NCI-H2029 (cell line): ENCODE measurements around the gene COLGALT1.
"Not testable (repeated sequence)": the region's sequence is repeated elsewhere in the genome, so short reads cannot be mapped to it uniquely, and the experiment has no call there.

Experiments
- DNase-seq: peaks from one replicate; lab custom pipeline; 2025; lab: John Stamatoyannopoulos, UW

The COLGALT1 gene

GRCh38 chr19:17555480-17555928 lies at the start of gene COLGALT1:
TSS of gene COLGALT1 (plus strand) at chr19:17555649. CDS start at chr19:17555714, 65 bp downstream.
- peak; percentile 98 for DNase-seq

- no peak for DNase-seq
Measured at GRCh38 chr19:17506745-17507144, 48.7 kb upstream of the COLGALT1 start.

GRCh38 chr19:17508558-17508933 lies 46.9 kb upstream of the COLGALT1 start:
- not testable (repeated sequence) for DNase-seq

- no peak for DNase-seq
Measured at GRCh38 chr19:17510220-17510993, 45.0 kb upstream of the COLGALT1 start.

- DNase-seq: peak; percentile 50
Measured at GRCh38 chr19:17511724-17512573, 43.5 kb upstream of the COLGALT1 start.

GRCh38 chr19:17512574-17512939 lies 42.9 kb upstream of the COLGALT1 start:
- DNase-seq: no peak

GRCh38 chr19:17515408-17516149 lies 39.9 kb upstream of the COLGALT1 start:
- no peak for DNase-seq

- no peak for DNase-seq
Measured at GRCh38 chr19:17517898-17518297, 37.6 kb upstream of the COLGALT1 start.

- DNase-seq: not testable (repeated sequence)
Measured at GRCh38 chr19:17518654-17519053, 36.8 kb upstream of the COLGALT1 start.

- peak; percentile 7 for DNase-seq
Measured at GRCh38 chr19:17519967-17520366, 35.5 kb upstream of the COLGALT1 start.

- no peak for DNase-seq
Measured at GRCh38 chr19:17520865-17521264, 34.6 kb upstream of the COLGALT1 start.

GRCh38 chr19:17522988-17523872 lies 32.2 kb upstream of the COLGALT1 start:
- no peak for DNase-seq

GRCh38 chr19:17524651-17525050 lies 30.8 kb upstream of the COLGALT1 start:
- no peak for DNase-seq

- no peak for DNase-seq
Measured at GRCh38 chr19:17525141-17525540, 30.3 kb upstream of the COLGALT1 start.

- DNase-seq: no peak
Measured at GRCh38 chr19:17526922-17527321, 28.5 kb upstream of the COLGALT1 start.

- no peak for DNase-seq
Measured at GRCh38 chr19:17527326-17527725, 28.1 kb upstream of the COLGALT1 start.

- no peak for DNase-seq
Measured at GRCh38 chr19:17528610-17529009, 26.8 kb upstream of the COLGALT1 start.

- DNase-seq: no peak
Measured at GRCh38 chr19:17529239-17530158, 25.9 kb upstream of the COLGALT1 start.

- DNase-seq: peak; percentile 56
Measured at GRCh38 chr19:17530586-17530985, 24.9 kb upstream of the COLGALT1 start.

GRCh38 chr19:17532116-17532515 lies 23.3 kb upstream of the COLGALT1 start:
- DNase-seq: no peak
